ENCODE measurements around the gene LMO1.

LMO1 gene

DNA sequence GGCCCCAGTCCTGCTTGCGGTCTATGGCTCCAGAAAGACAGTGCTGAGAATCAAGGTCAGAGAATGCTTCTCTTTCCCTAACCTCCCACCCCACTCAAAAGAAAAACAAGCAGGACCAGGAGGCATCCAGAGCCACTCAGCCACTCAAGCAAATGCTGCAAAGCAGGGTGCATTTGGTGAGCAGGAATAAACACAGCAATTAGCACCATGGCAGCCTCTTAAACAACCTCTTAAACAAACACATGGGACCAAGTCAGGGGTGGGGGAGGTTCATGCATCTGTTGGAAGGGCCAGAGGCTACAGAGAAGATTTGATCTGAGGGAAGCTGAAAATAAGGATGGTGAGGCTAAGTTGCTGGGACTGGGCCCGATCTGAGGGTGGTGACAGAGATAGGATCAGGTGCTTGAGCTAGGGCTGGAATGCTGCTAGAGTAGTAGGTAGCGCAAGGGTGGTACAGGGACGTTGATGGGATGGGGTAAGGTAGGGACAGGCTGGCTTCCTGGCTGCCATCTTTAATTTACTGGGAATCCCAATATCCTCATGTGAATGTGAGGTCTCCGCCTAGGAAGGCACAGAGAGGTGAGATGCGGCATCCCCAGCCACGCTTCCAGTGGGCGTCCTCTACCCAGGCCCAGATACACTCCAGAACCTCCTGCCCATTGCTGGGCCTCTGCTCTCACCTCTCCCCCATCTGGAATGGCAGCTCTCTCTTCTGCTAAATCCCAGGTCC, 26.6 kb upstream of the LMO1 start:
- Histone ChIP-seq H3K79me2 (ENCODE audit: control insufficient read depth, insufficient read depth, low read length, poor library complexity) (no peaks in the 10 kb centered on the region), H2AFZ (ENCODE audit: insufficient read depth, low read length, poor library complexity) (no peak overlapping the region), H2BK120ac (ENCODE audit: insufficient read depth, low read length, poor library complexity) (no peak overlapping the region), H3K18ac (ENCODE audit: low read length) (no peak overlapping the region), H4K91ac (ENCODE audit: low read depth, low read length) (no peak overlapping the region), H3K4me2 (ENCODE audit: low read length) (no peak overlapping the region), H2BK5ac (ENCODE audit: low read depth, low read length, poor library complexity) (no peak overlapping the region), H3K4me1 (ENCODE audit: control insufficient read depth in 1 of 2, insufficient read depth in 2 of 2, low read length in 2 of 2) (no peaks in the 10 kb centered on the region), H3K9me3 (ENCODE audit: insufficient read depth, low read depth, low read length) (peaks cover 2% of the 10 kb centered on the region), H2BK12ac (ENCODE audit: low read length) (no peak overlapping the region), H3K27ac (ENCODE audit: low read depth, low read length) (no peak overlapping the region), H3K79me1 (ENCODE audit: low read length) (no peaks in the 10 kb centered on the region), H4K8ac (ENCODE audit: low read depth, low read length) (no peak overlapping the region), H3K4ac (ENCODE audit: low read depth, low read length) (no peak overlapping the region), H2AK5ac (ENCODE audit: low read length) (no peak overlapping the region), H3K36me3 (ENCODE audit: control insufficient read depth in 1 of 2, insufficient read depth in 2 of 2, low read length in 2 of 2) (no peaks in the 10 kb centered on the region), H3K14ac (ENCODE audit: low read length) (no peak overlapping the region), H3K23ac (ENCODE audit: low read length) (no peak overlapping the region), H4K12ac (ENCODE audit: low read depth, low read length) (no peak overlapping the region), H3K27me3 (ENCODE audit: insufficient read depth, low read length) (no peaks in the 10 kb centered on the region), H3K4me3 (ENCODE audit: low read depth, low read length) (no peak overlapping the region), H3K9ac (ENCODE audit: low read length) (no peak overlapping the region)
- DNase-seq: no peak
- no CpG with 5 or more reads among the region's 8 CpGs for WGBS (ENCODE audit: extremely low coverage, insufficient coverage, insufficient read length)

DNA sequence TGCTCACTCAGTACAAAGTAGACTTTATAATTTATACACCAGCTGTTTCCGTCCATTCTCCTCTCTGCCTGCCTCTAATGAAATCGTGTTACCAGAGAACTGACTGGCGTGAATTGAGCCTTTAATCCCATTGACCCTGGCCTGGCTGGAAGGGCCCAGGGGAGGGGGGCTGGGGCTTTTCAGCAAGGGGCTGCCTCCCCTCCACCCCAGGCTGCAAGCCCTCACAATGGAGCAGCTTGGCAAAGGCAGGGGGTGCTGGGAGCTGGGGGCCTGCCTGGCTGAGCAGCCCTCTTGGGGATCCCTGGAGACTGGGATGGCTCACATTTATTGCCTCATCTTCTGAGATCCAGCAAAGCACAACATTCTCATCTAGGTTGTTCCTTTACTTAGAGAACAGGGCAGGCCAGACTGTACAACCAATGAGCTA, 25.8 kb upstream of the LMO1 start:
- H2BK12ac ChIP-seq (ENCODE audit: low read length): no peak overlapping the region
- peaks cover 2% of the 10 kb centered on the region for H3K9me3 ChIP-seq (ENCODE audit: insufficient read depth, low read depth, low read length)
- H2BK120ac ChIP-seq (ENCODE audit: insufficient read depth, low read length, poor library complexity): no peak overlapping the region
- no peak overlapping the region for H3K27ac ChIP-seq (ENCODE audit: low read depth, low read length)
- H3K27me3 ChIP-seq (ENCODE audit: insufficient read depth, low read length): no peaks in the 10 kb centered on the region
- no peak overlapping the region for H3K23ac ChIP-seq (ENCODE audit: low read length)
- no peak overlapping the region for H3K4me2 ChIP-seq (ENCODE audit: low read length)
- no peak overlapping the region for H4K8ac ChIP-seq (ENCODE audit: low read depth, low read length)
- no peak overlapping the region for H2BK5ac ChIP-seq (ENCODE audit: low read depth, low read length, poor library complexity)
- no peak for DNase-seq
- H3K4ac ChIP-seq (ENCODE audit: low read depth, low read length): no peak overlapping the region
- H3K4me3 ChIP-seq (ENCODE audit: low read depth, low read length): no peak overlapping the region
- H3K9ac ChIP-seq (ENCODE audit: low read length): no peak overlapping the region
- H3K79me2 ChIP-seq (ENCODE audit: control insufficient read depth, insufficient read depth, low read length, poor library complexity): no peaks in the 10 kb centered on the region
- WGBS (ENCODE audit: extremely low coverage, insufficient coverage, insufficient read length): no CpG with 5 or more reads among the region's 3 CpGs
- no peak overlapping the region for H4K91ac ChIP-seq (ENCODE audit: low read depth, low read length)
- no peak overlapping the region for H3K18ac ChIP-seq (ENCODE audit: low read length)
- no peaks in the 10 kb centered on the region for H3K4me1 ChIP-seq (ENCODE audit: control insufficient read depth in 1 of 2, insufficient read depth in 2 of 2, low read length in 2 of 2)
- no peak overlapping the region for H3K14ac ChIP-seq (ENCODE audit: low read length)
- no peaks in the 10 kb centered on the region for H3K79me1 ChIP-seq (ENCODE audit: low read length)
- H2AFZ ChIP-seq (ENCODE audit: insufficient read depth, low read length, poor library complexity): no peak overlapping the region
- no peaks in the 10 kb centered on the region for H3K36me3 ChIP-seq (ENCODE audit: control insufficient read depth in 1 of 2, insufficient read depth in 2 of 2, low read length in 2 of 2)
- no peak overlapping the region for H2AK5ac ChIP-seq (ENCODE audit: low read length)
- no peak overlapping the region for H4K12ac ChIP-seq (ENCODE audit: low read depth, low read length)

DNA sequence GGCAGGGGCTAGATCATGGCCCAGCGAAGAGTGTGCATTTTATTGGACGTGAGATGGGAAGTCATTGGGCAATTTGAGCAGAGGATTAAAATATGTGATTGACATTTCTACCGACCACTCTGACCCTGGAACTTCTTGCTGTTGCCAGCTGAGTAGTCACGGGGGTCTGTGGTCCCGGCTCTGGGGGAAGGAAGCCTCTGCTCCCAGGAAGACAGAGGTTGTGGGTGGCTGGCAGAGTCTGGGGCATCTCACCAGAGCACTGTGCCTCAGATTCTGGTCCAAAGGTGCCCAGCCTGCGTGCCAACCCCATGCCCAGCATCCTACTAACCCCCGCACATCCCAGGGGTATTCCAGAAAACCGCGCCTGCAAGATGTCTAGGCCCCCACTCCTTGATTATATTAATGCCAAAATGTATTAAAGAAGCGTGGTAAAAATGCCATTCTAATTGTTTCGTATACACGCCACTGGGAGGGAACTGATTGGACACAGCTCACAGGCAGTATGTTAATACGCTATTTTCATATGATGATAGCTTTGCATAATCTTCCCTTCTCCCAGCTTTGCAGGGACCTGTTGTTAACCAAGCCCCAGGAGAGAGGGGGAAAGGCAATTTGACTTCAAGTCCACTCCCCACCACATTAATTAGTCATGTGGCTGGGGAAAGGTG, 25.3 kb upstream of the LMO1 start:
- no peak overlapping the region for H2BK5ac ChIP-seq (ENCODE audit: low read depth, low read length, poor library complexity)
- no peak overlapping the region for H2AFZ ChIP-seq (ENCODE audit: insufficient read depth, low read length, poor library complexity)
- no peaks in the 10 kb centered on the region for H3K27me3 ChIP-seq (ENCODE audit: insufficient read depth, low read length)
- H3K4me3 ChIP-seq (ENCODE audit: low read depth, low read length): no peak overlapping the region
- H3K79me2 ChIP-seq (ENCODE audit: control insufficient read depth, insufficient read depth, low read length, poor library complexity): no peaks in the 10 kb centered on the region
- H3K9me3 ChIP-seq (ENCODE audit: insufficient read depth, low read depth, low read length): peaks cover 2% of the 10 kb centered on the region
- H3K18ac ChIP-seq (ENCODE audit: low read length): no peak overlapping the region
- H3K4ac ChIP-seq (ENCODE audit: low read depth, low read length): no peak overlapping the region
- no peak overlapping the region for H3K23ac ChIP-seq (ENCODE audit: low read length)
- H4K91ac ChIP-seq (ENCODE audit: low read depth, low read length): no peak overlapping the region
- no CpG with 5 or more reads among the region's 13 CpGs for WGBS (ENCODE audit: extremely low coverage, insufficient coverage, insufficient read length)
- no peak overlapping the region for H3K4me2 ChIP-seq (ENCODE audit: low read length)
- H2BK120ac ChIP-seq (ENCODE audit: insufficient read depth, low read length, poor library complexity): no peak overlapping the region
- H2AK5ac ChIP-seq (ENCODE audit: low read length): no peak overlapping the region
- no peaks in the 10 kb centered on the region for H3K4me1 ChIP-seq (ENCODE audit: control insufficient read depth in 1 of 2, insufficient read depth in 2 of 2, low read length in 2 of 2)
- no peak overlapping the region for H3K9ac ChIP-seq (ENCODE audit: low read length)
- H4K8ac ChIP-seq (ENCODE audit: low read depth, low read length): no peak overlapping the region
- no peak overlapping the region for H3K27ac ChIP-seq (ENCODE audit: low read depth, low read length)
- no peaks in the 10 kb centered on the region for H3K36me3 ChIP-seq (ENCODE audit: control insufficient read depth in 1 of 2, insufficient read depth in 2 of 2, low read length in 2 of 2)
- H3K79me1 ChIP-seq (ENCODE audit: low read length): no peaks in the 10 kb centered on the region
- H3K14ac ChIP-seq (ENCODE audit: low read length): no peak overlapping the region
- H4K12ac ChIP-seq (ENCODE audit: low read depth, low read length): no peak overlapping the region
- no peak for DNase-seq
- H2BK12ac ChIP-seq (ENCODE audit: low read length): no peak overlapping the region

DNA sequence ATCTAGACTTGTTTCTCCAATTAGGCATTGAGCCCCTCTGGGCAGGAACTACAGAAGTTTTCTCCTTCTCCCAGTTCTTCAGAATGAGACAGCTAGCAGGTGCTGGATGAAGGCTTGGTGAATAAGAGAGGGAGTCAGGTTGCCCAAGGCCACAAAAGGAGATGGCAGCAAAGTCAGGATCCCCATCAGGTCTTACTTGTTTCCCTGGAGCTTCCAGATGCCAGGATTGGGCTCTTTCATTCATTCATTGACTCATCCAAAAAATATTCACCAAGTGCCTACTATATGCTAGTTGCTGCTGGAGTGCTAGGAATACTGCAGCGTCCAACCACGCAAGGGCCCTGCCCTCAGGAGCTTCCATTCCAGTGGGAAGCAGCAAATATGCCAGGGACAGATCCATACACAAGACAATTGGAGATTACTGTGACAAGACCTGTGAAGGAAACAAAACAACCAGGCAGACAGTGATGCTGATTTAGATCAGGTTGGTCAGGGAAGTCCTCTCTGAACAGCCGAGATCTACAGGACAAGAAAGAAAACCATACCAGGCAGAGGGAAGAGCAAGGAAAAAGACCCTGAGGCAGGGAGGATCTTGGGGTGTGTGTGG, 24.6 kb upstream of the LMO1 start:
- Histone ChIP-seq H3K79me1 (ENCODE audit: low read length) (no peaks in the 10 kb centered on the region), H3K36me3 (ENCODE audit: control insufficient read depth in 1 of 2, insufficient read depth in 2 of 2, low read length in 2 of 2) (no peaks in the 10 kb centered on the region), H4K91ac (ENCODE audit: low read depth, low read length) (no peak overlapping the region), H4K8ac (ENCODE audit: low read depth, low read length) (no peak overlapping the region), H3K4me1 (ENCODE audit: control insufficient read depth in 1 of 2, insufficient read depth in 2 of 2, low read length in 2 of 2) (peaks cover 0 to 2% of the 10 kb centered on the region in 2 experiments), H3K79me2 (ENCODE audit: control insufficient read depth, insufficient read depth, low read length, poor library complexity) (no peaks in the 10 kb centered on the region), H2AK5ac (ENCODE audit: low read length) (no peak overlapping the region), H3K14ac (ENCODE audit: low read length) (no peak overlapping the region), H3K23ac (ENCODE audit: low read length) (no peak overlapping the region), H3K4me3 (ENCODE audit: low read depth, low read length) (no peak overlapping the region), H2AFZ (ENCODE audit: insufficient read depth, low read length, poor library complexity) (no peak overlapping the region), H2BK5ac (ENCODE audit: low read depth, low read length, poor library complexity) (no peak overlapping the region), H3K9ac (ENCODE audit: low read length) (no peak overlapping the region), H4K12ac (ENCODE audit: low read depth, low read length) (no peak overlapping the region), H3K27me3 (ENCODE audit: insufficient read depth, low read length) (no peaks in the 10 kb centered on the region), H3K4me2 (ENCODE audit: low read length) (no peak overlapping the region), H2BK12ac (ENCODE audit: low read length) (no peak overlapping the region), H3K9me3 (ENCODE audit: insufficient read depth, low read depth, low read length) (peaks cover 2% of the 10 kb centered on the region), H3K18ac (ENCODE audit: low read length) (no peak overlapping the region), H2BK120ac (ENCODE audit: insufficient read depth, low read length, poor library complexity) (no peak overlapping the region), H3K4ac (ENCODE audit: low read depth, low read length) (no peak overlapping the region), H3K27ac (ENCODE audit: low read depth, low read length) (no peak overlapping the region)
- no CpG with 5 or more reads among the region's 3 CpGs for WGBS (ENCODE audit: extremely low coverage, insufficient coverage, insufficient read length)
- no peak for DNase-seq

All from trophoblast cell (in vitro differentiated cells and primary cell).